Ishikawa (cell line): ENCODE measurements around the gene RELN.
A peak's percentile ranks its signal among the peaks of the same experiment; 100 is the strongest.

Source experiments
- CEBPB ChIP-seq: IDR thresholded peaks from 2 replicates; pipeline ENCODE4 v1.6.1; 2012
- CREB1 ChIP-seq: IDR thresholded peaks from 2 replicates; pipeline ENCODE4 v1.6.1; 2012; ENCODE audit warnings: low read depth
- EGR1 ChIP-seq: IDR thresholded peaks from 2 replicates; pipeline ENCODE4 v1.6.1; 2012
- EP300 ChIP-seq: IDR thresholded peaks from 2 replicates; pipeline ENCODE4 v1.6.1; 2012; ENCODE audit warnings: borderline replicate concordance
- FOXM1 ChIP-seq: IDR thresholded peaks from 2 replicates; pipeline ENCODE4 v1.6.1; 2012; ENCODE audit warnings: low read depth, borderline replicate concordance
- MAX ChIP-seq: IDR thresholded peaks from 2 replicates; pipeline ENCODE4 v1.6.1; 2012
- NFIC ChIP-seq: IDR thresholded peaks from 2 replicates; pipeline ENCODE4 v1.6.1; 2012
- RAD21 ChIP-seq: IDR thresholded peaks from 2 replicates; pipeline ENCODE4 v1.6.1; 2012; ENCODE audit warnings: low read depth
- REST ChIP-seq: IDR thresholded peaks from 2 replicates; pipeline ENCODE4 v1.6.1; 2012; ENCODE audit warnings: low read depth, mild to moderate bottlenecking
- TAF1 ChIP-seq: IDR thresholded peaks from 2 replicates; pipeline ENCODE4 v1.6.1; 2012; ENCODE audit warnings: low read depth, mild to moderate bottlenecking
- TCF12 ChIP-seq: IDR thresholded peaks from 2 replicates; pipeline ENCODE4 v1.6.1; 2012; ENCODE audit warnings: low read depth
- TEAD4 ChIP-seq: IDR thresholded peaks from 2 replicates; pipeline ENCODE4 v1.6.1; 2012
- USF1 ChIP-seq: IDR thresholded peaks from 2 replicates; pipeline ENCODE4 v1.6.1; 2012
- YY1 ChIP-seq: IDR thresholded peaks from 2 replicates; pipeline ENCODE4 v1.6.1; 2012; ENCODE audit warnings: low read depth
- ZBTB7A ChIP-seq: IDR thresholded peaks from 2 replicates; pipeline ENCODE4 v1.6.1; 2012; ENCODE audit warnings: low read depth

RELN gene

GRCh38 chr7:103636153-103636552 is 353.3 kb downstream of the RELN start:
- TF ChIP-seq REST (peak; percentile 84), EGR1 (no peak)

GRCh38 chr7:103632972-103633371 is 356.5 kb downstream of the RELN start:
- TF ChIP-seq REST = no peak
- TF ChIP-seq EP300 = no peak
- no peak for TF ChIP-seq NFIC
- TF ChIP-seq FOXM1 = no peak
- TF ChIP-seq RAD21 = no peak
- TF ChIP-seq CEBPB = no peak
- TF ChIP-seq TEAD4 = no peak
- no peak for TF ChIP-seq EGR1
- TF ChIP-seq TAF1 = no peak
- TF ChIP-seq YY1 = no peak
- TF ChIP-seq CREB1 = no peak
- TF ChIP-seq TCF12 = no peak
- no peak for TF ChIP-seq USF1
- TF ChIP-seq ZBTB7A = no peak
- TF ChIP-seq MAX = no peak

- TF ChIP-seq REST (no peak), EGR1 (no peak), MAX (no peak), TCF12 (no peak), USF1 (no peak), YY1 (no peak), RAD21 (no peak), TAF1 (no peak), EP300 (no peak), CEBPB (no peak), CREB1 (no peak), NFIC (no peak), ZBTB7A (no peak), FOXM1 (no peak), TEAD4 (no peak)
These were observed 357.3 kb downstream of the RELN start for GRCh38 chr7:103632005-103632639.

- TF ChIP-seq ZBTB7A (no peak), TCF12 (no peak), RAD21 (no peak), MAX (no peak), TAF1 (no peak)
These were observed 359.1 kb downstream of the RELN start for GRCh38 chr7:103630318-103630717.

- TF ChIP-seq FOXM1 (no peak), EP300 (no peak)
These were observed 360.7 kb downstream of the RELN start for GRCh38 chr7:103628742-103629141.
